ENCODE results near the gene APOBEC3H.

Gene APOBEC3H

DNA sequence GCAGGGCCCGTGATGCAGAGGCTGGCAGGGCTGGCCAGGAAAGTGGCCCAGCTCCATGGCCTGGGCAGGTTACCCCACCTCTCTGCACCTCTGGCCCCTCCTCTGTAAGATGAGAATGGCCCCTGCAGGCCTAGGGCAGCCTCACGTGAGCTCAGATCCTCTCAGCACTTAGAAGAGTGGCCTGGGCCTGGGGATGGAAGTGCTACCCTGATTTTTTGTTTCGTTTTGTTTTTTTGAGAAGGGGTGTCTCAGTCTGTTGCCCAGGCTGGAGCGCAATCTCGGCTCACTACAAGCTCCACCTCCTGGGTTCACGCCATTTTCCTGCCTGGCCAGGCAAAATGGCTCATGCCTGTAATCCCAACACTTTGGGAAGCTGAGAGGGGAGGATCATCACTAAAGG, 982 bp downstream of the APOBEC3H start:
- Histone ChIP-seq H3K27ac (ENCODE audit: low read length) (no peak overlapping the region), H3K9me3 (ENCODE audit: control insufficient read depth in 1 of 2, low read length in 2 of 2) (no peaks in the 10 kb centered on the region), H3K4me3 (ENCODE audit: low read depth in 1 of 2, low read length in 2 of 2) (no peak overlapping the region), H3K36me3 (ENCODE audit: control insufficient read depth in 1 of 2, insufficient read depth in 2 of 2, low read length in 2 of 2) (no peaks in the 10 kb centered on the region), H3K4me1 (ENCODE audit: control insufficient read depth in 1 of 2, insufficient read depth in 2 of 2, low read length in 2 of 2) (peaks cover 0 to 4% of the 10 kb centered on the region in 2 donors), H3K27me3 (ENCODE audit: low read depth, low read length) (no peaks in the 10 kb centered on the region)

DNA sequence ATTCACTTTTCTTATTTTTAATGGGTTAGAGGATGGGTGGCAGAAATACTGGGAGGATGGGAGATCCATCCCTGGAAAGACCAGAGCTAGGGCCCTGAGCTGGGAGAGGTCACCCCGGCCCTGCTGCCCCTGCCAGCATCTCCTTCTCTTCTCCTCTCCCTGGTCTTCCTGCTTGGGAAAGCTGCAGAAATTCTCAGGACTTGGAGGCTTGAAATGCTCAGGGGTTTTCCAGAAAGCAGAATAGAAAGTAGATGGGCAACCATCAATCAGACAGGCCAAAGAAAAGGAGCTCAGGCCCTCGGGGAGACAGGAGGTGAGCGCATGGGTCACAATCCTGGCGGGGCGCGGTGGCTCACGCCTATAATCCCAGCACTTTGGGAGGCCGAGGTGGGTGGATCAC, 1.5 kb downstream of the APOBEC3H start:
- H3K27ac ChIP-seq (ENCODE audit: low read length), result no peak overlapping the region
- no peaks in the 10 kb centered on the region for H3K27me3 ChIP-seq (ENCODE audit: low read depth, low read length)
- H3K4me1 ChIP-seq (ENCODE audit: control insufficient read depth in 1 of 2, insufficient read depth in 2 of 2, low read length in 2 of 2), result peaks cover 0 to 4% of the 10 kb centered on the region in 2 donors
- no peaks in the 10 kb centered on the region for H3K9me3 ChIP-seq (ENCODE audit: control insufficient read depth in 1 of 2, low read length in 2 of 2)
- no peaks in the 10 kb centered on the region for H3K36me3 ChIP-seq (ENCODE audit: control insufficient read depth in 1 of 2, insufficient read depth in 2 of 2, low read length in 2 of 2)
- H3K4me3 ChIP-seq (ENCODE audit: low read depth in 1 of 2, low read length in 2 of 2), result no peak overlapping the region

- H3K27ac ChIP-seq (ENCODE audit: low read length), result no peak overlapping the region
- no peaks in the 10 kb centered on the region for H3K36me3 ChIP-seq (ENCODE audit: control insufficient read depth in 1 of 2, insufficient read depth in 2 of 2, low read length in 2 of 2)
- H3K27me3 ChIP-seq (ENCODE audit: low read depth, low read length), result no peaks in the 10 kb centered on the region
- H3K4me1 ChIP-seq (ENCODE audit: control insufficient read depth in 1 of 2, insufficient read depth in 2 of 2, low read length in 2 of 2), result peaks cover 0 to 4% of the 10 kb centered on the region in 2 donors
- no peak overlapping the region for H3K4me3 ChIP-seq (ENCODE audit: low read depth in 1 of 2, low read length in 2 of 2)
- H3K9me3 ChIP-seq (ENCODE audit: control insufficient read depth in 1 of 2, low read length in 2 of 2), result no peaks in the 10 kb centered on the region
Observed at GRCh38 chr22:39101226-39101625, 4.2 kb downstream of the APOBEC3H start.

- H3K9me3 ChIP-seq (ENCODE audit: control insufficient read depth in 1 of 2, low read length in 2 of 2), result no peaks in the 10 kb centered on the region
- H3K4me3 ChIP-seq (ENCODE audit: low read depth in 1 of 2, low read length in 2 of 2), result no peak overlapping the region
- H3K36me3 ChIP-seq (ENCODE audit: control insufficient read depth in 1 of 2, insufficient read depth in 2 of 2, low read length in 2 of 2), result no peaks in the 10 kb centered on the region
- no peak overlapping the region for H3K27ac ChIP-seq (ENCODE audit: low read length)
- H3K4me1 ChIP-seq (ENCODE audit: control insufficient read depth in 1 of 2, insufficient read depth in 2 of 2, low read length in 2 of 2), result no peaks in the 10 kb centered on the region
- H3K27me3 ChIP-seq (ENCODE audit: low read depth, low read length), result no peaks in the 10 kb centered on the region
Observed at GRCh38 chr22:39103431-39103830, 6.4 kb downstream of the APOBEC3H start.

DNA sequence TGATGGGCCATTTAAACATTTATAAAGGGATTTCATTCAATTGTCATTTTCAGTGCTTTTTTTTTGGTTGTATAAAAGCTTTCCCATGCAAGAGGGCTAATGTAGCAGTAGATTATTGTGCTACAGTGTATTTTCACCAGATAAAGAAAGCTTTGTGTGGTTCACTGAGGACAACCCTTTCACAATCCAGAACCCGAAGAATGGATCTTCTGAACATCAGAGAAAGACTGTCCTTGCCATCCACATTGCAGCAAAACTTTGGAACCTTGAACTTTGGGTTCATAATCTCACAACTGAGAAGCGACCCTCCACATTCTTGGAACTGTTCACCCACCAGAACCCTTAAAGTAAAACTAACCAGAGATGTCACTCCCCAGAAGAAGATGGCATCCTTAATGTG, 9.3 kb downstream of the APOBEC3H start:
- Histone ChIP-seq H3K9me3 (ENCODE audit: control insufficient read depth in 1 of 2, low read length in 2 of 2) (no peaks in the 10 kb centered on the region), H3K36me3 (ENCODE audit: control insufficient read depth in 1 of 2, insufficient read depth in 2 of 2, low read length in 2 of 2) (no peaks in the 10 kb centered on the region), H3K4me1 (ENCODE audit: control insufficient read depth in 1 of 2, insufficient read depth in 2 of 2, low read length in 2 of 2) (no peaks in the 10 kb centered on the region), H3K27me3 (ENCODE audit: low read depth, low read length) (no peaks in the 10 kb centered on the region), H3K27ac (ENCODE audit: low read length) (no peak overlapping the region), H3K4me3 (ENCODE audit: low read depth in 1 of 2, low read length in 2 of 2) (no peak overlapping the region)

GRCh38 chr22:39108487-39108886, 11.4 kb downstream of the APOBEC3H start:
- Histone ChIP-seq H3K4me1 (ENCODE audit: control insufficient read depth in 1 of 2, insufficient read depth in 2 of 2, low read length in 2 of 2) (no peaks in the 10 kb centered on the region), H3K27ac (ENCODE audit: low read length) (no peak overlapping the region), H3K4me3 (ENCODE audit: low read depth in 1 of 2, low read length in 2 of 2) (no peak overlapping the region), H3K36me3 (ENCODE audit: control insufficient read depth in 1 of 2, insufficient read depth in 2 of 2, low read length in 2 of 2) (no peaks in the 10 kb centered on the region), H3K27me3 (ENCODE audit: low read depth, low read length) (no peaks in the 10 kb centered on the region), H3K9me3 (ENCODE audit: control insufficient read depth in 1 of 2, low read length in 2 of 2) (no peaks in the 10 kb centered on the region)

- Histone ChIP-seq H3K27ac (ENCODE audit: low read length) (no peak overlapping the region), H3K9me3 (ENCODE audit: control insufficient read depth in 1 of 2, low read length in 2 of 2) (no peaks in the 10 kb centered on the region), H3K4me1 (ENCODE audit: control insufficient read depth in 1 of 2, insufficient read depth in 2 of 2, low read length in 2 of 2) (no peaks in the 10 kb centered on the region), H3K27me3 (ENCODE audit: low read depth, low read length) (no peaks in the 10 kb centered on the region), H3K4me3 (ENCODE audit: low read depth in 1 of 2, low read length in 2 of 2) (no peak overlapping the region), H3K36me3 (ENCODE audit: control insufficient read depth in 1 of 2, insufficient read depth in 2 of 2, low read length in 2 of 2) (no peaks in the 10 kb centered on the region)
Observed at GRCh38 chr22:39109361-39109760, 12.3 kb downstream of the APOBEC3H start.

DNA sequence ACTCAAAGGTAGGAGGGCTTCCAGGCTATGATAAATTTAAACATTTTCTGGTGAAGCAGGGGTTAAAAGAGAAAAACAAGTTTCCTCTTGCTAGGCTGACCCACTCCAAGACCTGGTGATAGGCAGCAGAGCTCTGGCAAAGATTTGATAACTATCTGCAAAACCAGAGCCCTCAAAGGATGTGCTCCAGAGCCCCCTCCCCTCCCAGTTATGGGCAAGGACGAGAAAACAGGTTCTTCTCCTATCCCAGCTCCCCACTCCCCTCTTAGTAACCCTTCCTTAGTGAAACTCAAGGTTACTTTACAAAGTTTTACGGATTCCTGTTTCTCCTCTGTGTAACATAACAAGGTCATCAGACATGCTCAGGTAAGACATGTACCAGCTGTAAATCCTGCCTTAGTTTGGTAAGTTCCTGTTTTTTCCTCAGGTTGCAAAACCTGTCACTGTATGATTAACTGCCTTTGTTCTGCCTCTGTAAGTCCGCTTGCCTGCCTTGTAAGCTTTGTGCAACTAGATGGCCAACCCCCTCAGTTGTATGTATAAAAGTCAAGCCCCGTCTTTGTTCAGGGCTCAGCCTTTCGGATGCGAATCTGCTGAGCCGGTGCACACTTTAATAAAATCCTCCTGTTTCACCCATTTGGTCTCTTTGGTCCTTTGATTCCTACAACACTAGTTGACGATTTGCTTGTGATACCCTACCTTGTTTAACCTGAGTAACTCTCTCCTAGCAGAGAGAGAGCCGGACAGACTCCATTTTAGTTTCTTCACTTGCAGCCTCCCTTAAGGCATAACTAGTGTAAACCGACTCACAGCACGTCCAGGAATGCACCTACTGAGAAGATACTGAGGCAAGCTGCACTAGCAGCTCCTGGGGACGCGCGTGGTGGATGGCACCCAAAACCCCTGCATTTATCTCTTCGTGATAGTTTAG, 13.9 kb downstream of the APOBEC3H start:
- Histone ChIP-seq H3K4me1 (ENCODE audit: control insufficient read depth in 1 of 2, insufficient read depth in 2 of 2, low read length in 2 of 2) (no peaks in the 10 kb centered on the region), H3K36me3 (ENCODE audit: control insufficient read depth in 1 of 2, insufficient read depth in 2 of 2, low read length in 2 of 2) (no peaks in the 10 kb centered on the region), H3K27me3 (ENCODE audit: low read depth, low read length) (no peaks in the 10 kb centered on the region), H3K4me3 (ENCODE audit: low read depth in 1 of 2, low read length in 2 of 2) (no peak overlapping the region), H3K9me3 (ENCODE audit: control insufficient read depth in 1 of 2, low read length in 2 of 2) (no peaks in the 10 kb centered on the region), H3K27ac (ENCODE audit: low read length) (no peak overlapping the region)

DNA sequence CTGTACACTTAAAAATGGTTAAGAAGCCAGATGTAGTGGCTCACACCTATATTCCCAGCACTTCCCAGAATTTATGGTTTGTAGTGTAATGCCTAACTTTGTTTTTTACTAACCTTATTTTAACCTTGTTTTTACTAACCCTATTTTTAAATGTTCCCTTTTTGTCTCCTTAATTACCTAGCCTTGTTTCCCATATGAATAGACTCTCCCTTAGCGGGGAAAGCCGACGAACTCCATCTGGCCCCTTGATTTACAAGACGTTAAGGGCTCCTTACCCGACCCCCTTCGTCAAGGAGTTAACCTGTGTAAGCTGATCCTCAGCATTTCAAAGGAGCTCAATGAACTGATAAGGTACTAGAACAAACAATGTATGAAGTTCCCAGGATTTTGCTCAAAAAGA, 17.1 kb downstream of the APOBEC3H start:
- no peaks in the 10 kb centered on the region for H3K27me3 ChIP-seq (ENCODE audit: low read depth, low read length)
- no peaks in the 10 kb centered on the region for H3K4me1 ChIP-seq (ENCODE audit: control insufficient read depth in 1 of 2, insufficient read depth in 2 of 2, low read length in 2 of 2)
- H3K9me3 ChIP-seq (ENCODE audit: control insufficient read depth in 1 of 2, low read length in 2 of 2), result no peaks in the 10 kb centered on the region
- H3K4me3 ChIP-seq (ENCODE audit: low read depth in 1 of 2, low read length in 2 of 2), result no peak overlapping the region
- no peaks in the 10 kb centered on the region for H3K36me3 ChIP-seq (ENCODE audit: control insufficient read depth in 1 of 2, insufficient read depth in 2 of 2, low read length in 2 of 2)
- no peak overlapping the region for H3K27ac ChIP-seq (ENCODE audit: low read length)

DNA sequence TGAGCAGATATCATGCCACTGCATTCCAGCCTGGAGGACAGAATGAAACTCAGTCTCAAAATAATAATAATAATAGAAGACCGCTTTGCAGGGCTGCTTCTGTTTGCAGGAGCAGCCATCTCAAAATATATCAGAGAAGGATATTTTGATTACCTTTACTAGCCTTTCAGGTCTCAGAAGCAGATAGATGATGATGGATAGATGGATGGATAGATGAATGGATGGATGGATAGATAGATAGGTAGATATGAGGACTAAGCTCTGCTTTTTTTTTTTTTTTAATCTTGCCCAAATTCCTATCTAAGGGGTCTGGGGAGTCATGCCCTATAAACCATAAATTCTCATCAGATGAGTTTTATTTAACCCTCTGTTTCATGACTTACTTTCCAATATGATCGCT, 18.5 kb downstream of the APOBEC3H start:
- Histone ChIP-seq H3K27ac (ENCODE audit: low read length) (no peak overlapping the region), H3K4me3 (ENCODE audit: low read depth in 1 of 2, low read length in 2 of 2) (no peak overlapping the region), H3K27me3 (ENCODE audit: low read depth, low read length) (no peaks in the 10 kb centered on the region), H3K9me3 (ENCODE audit: control insufficient read depth in 1 of 2, low read length in 2 of 2) (no peaks in the 10 kb centered on the region), H3K4me1 (ENCODE audit: control insufficient read depth in 1 of 2, insufficient read depth in 2 of 2, low read length in 2 of 2) (no peaks in the 10 kb centered on the region), H3K36me3 (ENCODE audit: control insufficient read depth in 1 of 2, insufficient read depth in 2 of 2, low read length in 2 of 2) (no peaks in the 10 kb centered on the region)

DNA sequence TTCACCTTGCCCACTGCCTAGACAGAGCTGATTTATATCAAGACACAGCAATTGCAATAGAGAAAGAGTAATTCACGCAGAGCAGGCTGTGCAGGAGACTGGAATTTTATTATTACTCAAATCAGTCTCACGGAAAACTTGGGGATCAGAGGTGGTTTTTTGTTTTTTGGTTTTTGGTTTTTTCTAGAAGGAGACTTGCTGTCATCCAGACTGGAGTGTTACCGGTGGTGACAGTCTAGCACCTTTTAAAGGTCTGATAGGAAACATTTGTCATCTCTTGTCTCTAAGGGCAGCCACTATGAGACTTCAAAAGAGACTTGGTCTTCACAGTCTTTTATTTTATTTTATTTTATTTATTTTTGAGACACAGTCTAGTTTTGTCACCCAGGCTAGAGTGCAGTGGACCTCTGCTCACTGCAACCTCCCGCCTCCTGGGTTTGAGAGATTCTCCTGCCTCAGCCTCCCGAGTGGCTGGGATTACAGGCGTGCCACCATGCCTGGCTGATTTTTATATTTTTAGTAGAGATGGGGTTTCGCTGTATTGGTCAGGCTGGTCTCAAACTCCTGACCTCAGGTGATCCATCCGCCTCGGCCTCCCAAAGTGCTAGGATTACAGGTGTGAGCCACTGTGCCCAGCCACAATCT, 19.1 kb downstream of the APOBEC3H start:
- H3K4me3 ChIP-seq (ENCODE audit: low read depth in 1 of 2, low read length in 2 of 2), result no peak overlapping the region
- H3K4me1 ChIP-seq (ENCODE audit: control insufficient read depth in 1 of 2, insufficient read depth in 2 of 2, low read length in 2 of 2), result no peaks in the 10 kb centered on the region
- H3K36me3 ChIP-seq (ENCODE audit: control insufficient read depth in 1 of 2, insufficient read depth in 2 of 2, low read length in 2 of 2), result no peaks in the 10 kb centered on the region
- no peaks in the 10 kb centered on the region for H3K9me3 ChIP-seq (ENCODE audit: control insufficient read depth in 1 of 2, low read length in 2 of 2)
- H3K27ac ChIP-seq (ENCODE audit: low read length), result no peak overlapping the region
- H3K27me3 ChIP-seq (ENCODE audit: low read depth, low read length), result no peaks in the 10 kb centered on the region

All from muscle layer of duodenum (tissue), 2 donors.